LNCAP (cell line): ENCODE results near the gene ST6GALNAC3.

Experiments
- TF ChIP-seq, protein P1 (sequence below): fragments of 450-650 bp; IDR thresholded peaks from 2 replicates; pipeline ENCODE4 v1.5.1; 2017; ENCODE audit warnings: mild to moderate bottlenecking

The ST6GALNAC3 gene

GRCh38 chr1:76450229-76450628 lies 375.7 kb downstream of the ST6GALNAC3 start:
- TF ChIP-seq, protein P1, sequence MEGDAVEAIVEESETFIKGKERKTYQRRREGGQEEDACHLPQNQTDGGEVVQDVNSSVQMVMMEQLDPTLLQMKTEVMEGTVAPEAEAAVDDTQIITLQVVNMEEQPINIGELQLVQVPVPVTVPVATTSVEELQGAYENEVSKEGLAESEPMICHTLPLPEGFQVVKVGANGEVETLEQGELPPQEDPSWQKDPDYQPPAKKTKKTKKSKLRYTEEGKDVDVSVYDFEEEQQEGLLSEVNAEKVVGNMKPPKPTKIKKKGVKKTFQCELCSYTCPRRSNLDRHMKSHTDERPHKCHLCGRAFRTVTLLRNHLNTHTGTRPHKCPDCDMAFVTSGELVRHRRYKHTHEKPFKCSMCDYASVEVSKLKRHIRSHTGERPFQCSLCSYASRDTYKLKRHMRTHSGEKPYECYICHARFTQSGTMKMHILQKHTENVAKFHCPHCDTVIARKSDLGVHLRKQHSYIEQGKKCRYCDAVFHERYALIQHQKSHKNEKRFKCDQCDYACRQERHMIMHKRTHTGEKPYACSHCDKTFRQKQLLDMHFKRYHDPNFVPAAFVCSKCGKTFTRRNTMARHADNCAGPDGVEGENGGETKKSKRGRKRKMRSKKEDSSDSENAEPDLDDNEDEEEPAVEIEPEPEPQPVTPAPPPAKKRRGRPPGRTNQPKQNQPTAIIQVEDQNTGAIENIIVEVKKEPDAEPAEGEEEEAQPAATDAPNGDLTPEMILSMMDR, result no peak

GRCh38 chr1:76463278-76463677 lies 388.7 kb downstream of the ST6GALNAC3 start:
- TF ChIP-seq, protein P1, result no peak

GRCh38 chr1:76463849-76464248 lies 389.3 kb downstream of the ST6GALNAC3 start:
- TF ChIP-seq, protein P1, result no peak

- TF ChIP-seq, protein P1, result no peak
Observed at GRCh38 chr1:76465030-76465429, 390.5 kb downstream of the ST6GALNAC3 start.

DNA sequence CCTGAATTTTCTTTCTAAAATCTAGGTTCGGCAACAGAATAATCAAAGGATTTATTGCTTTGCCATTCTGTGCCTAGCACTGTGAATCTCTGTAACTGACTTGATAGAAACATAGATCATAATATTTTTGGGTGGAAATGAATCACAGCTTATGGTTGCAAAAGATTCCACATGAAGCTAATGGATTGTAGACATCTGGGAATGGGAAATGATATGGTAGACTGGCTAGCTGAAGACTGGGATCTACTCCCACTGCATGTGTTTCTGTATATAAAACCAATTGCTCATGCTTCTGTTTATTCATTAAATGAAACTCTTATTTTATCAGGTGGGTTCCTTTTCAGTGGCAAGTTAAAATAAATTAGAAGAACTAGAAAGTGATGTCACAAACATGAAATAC lies 395.6 kb downstream of the ST6GALNAC3 start:
- TF ChIP-seq, protein P1, result no peak

GRCh38 chr1:76471536-76471935 lies 397.0 kb downstream of the ST6GALNAC3 start:
- TF ChIP-seq, protein P1, result no peak

GRCh38 chr1:76473591-76473990 lies 399.0 kb downstream of the ST6GALNAC3 start:
- TF ChIP-seq, protein P1, result no peak

GRCh38 chr1:76474922-76475321 lies 400.4 kb downstream of the ST6GALNAC3 start:
- TF ChIP-seq, protein P1, result no peak
